GM19468 (cell line): ENCODE results near the gene ABCC12.
"Not testable (repeated sequence)": the region's sequence is repeated elsewhere in the genome, so short reads cannot be mapped to it uniquely, and the experiment has no call there.

Experiments
- ATAC-seq: cut with Tn5 transposase; IDR thresholded peaks from one replicate; pipeline ENCODE4 v1.9.1; 2021; ENCODE audit warnings: mild to moderate bottlenecking, moderate library complexity, moderate number of reproducible peaks; ENCODE audit not compliant: unreplicated experiment; ENCODE audit errors: extremely low read depth

The ABCC12 gene

DNA sequence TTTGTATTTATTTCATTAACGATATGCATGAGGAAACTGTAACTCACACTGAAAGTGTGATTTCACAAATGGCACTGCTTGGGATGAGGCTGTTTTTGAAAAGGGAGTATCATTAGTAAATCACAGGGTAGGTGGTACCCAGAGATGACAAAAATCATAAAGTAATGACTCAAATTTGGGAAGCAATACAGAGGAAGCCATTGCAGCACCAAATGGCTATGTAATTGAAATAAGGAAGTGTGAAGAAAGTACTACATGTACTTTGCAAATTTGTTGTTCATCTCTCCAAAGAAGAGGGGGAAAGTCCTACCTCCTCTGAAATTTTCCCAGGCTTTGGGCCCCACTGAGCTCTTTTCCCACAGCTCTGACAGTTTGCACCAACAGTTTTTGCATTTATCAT lies 12.3 kb upstream of the ABCC12 start:
- ATAC-seq = no peak

DNA sequence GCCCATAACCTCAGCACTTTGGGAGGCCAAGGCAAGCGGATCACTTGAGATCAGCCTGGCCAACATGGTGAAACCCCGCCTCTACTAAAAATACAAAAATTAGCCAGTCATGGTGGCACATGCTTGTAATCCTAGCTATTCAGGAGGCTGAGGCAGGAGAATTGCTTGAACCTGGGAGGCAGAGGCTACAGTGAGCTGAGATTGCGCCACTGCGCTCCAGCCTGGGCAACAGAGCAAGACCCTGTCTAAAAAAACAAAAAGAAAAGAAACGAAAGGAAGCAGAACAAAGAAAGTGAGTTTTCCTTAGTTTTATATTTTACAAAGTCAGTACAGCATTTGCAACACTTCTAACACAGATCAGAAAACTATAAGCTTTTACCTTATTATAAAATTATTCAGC lies 10.8 kb upstream of the ABCC12 start:
- not testable (repeated sequence) for ATAC-seq

DNA sequence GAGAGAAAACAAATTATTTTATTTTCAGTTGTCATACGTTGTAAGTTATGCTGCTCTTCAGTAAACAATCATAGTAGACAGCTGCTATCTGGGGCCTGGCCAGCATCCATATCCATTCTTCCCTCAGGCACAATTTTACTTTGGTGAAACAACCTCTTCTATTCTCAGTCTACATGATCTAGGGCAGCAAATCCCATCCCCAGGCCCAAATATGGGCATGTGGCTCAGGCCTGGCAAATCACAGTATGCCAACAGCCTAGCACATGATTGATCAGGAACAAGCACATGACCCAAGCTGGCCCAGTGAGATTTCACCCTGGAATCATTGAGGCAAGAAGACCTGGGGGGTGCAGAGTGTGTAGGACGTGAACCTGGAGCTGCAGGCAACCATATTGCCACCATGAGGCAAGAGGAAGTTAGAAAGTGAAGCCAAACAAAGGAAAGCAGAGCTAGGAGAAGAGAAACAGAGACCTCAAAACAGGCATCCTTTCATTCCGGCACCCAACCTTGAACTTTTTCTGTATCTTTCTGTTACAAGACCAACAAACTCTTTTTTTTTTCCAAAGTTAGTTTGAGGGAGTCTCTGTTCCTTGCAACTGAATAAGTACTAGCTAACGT lies 10.3 kb upstream of the ABCC12 start:
- ATAC-seq = no peak

DNA sequence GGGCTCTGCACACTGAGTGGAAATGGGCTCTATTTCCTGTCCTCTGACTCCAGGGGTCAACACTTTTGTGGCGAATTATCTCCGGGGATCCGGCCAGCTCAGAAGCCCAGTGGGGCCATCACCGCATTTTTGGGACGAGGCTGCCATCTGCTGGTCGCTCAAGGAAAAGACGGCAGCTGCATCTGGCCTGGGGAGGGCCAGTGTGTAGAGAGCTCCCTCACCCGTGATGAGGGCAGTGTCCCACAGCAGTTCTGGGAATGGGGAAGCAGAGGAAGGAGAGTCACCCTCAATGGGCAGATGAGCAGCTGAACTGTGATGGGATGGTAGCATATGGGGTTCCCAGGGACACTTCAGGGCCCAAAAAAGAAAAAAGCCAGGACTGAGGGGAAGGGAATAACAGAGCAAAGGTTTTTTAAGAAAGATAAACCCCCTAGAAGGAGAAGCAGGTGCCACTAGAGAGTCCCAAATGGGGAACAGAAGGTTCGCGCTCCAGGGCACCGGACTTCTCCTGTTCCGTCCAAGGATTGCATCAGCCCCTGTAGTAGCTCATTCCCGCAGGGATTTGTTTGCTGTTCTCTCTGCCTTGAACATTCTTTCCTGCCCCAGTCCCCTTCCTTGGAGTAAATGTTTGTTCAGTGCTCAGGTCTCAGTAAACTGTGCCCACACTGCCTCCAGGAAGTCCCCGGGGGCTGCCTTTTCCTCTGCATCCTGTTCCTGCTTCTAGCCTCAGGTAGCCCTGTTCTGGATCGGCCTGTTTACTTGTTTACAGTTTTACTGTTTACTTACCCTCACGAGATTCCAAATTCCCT lies 9.3 kb upstream of the ABCC12 start:
- ATAC-seq = no peak

DNA sequence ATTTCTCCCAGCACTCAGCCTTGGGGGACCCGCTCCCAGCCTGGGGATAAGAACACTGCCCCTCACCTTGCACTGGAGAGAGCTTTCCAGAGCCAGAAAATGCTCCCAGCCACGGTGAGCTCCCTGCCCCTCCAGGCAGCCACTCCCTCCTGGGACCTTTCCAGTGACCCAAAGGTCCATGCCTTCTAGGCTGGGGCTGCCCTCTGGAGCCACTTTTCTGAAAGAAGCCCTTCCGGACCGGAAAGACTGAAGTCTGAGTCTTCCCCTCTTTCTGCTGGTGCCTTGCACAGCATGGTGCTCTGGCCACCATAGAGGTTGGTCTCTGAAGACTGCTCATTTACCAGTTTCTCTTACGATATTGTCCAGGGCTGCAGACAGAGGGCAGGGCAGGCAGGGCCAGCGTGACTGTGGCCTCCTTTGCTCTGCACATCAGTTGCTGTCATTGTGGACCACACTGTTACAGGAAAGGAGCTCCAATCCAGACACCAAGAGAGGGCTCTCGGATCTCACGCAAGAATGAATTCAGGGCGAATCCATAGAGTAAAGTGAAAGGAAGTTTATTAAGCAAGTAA lies 7.1 kb upstream of the ABCC12 start:
- ATAC-seq = no peak

DNA sequence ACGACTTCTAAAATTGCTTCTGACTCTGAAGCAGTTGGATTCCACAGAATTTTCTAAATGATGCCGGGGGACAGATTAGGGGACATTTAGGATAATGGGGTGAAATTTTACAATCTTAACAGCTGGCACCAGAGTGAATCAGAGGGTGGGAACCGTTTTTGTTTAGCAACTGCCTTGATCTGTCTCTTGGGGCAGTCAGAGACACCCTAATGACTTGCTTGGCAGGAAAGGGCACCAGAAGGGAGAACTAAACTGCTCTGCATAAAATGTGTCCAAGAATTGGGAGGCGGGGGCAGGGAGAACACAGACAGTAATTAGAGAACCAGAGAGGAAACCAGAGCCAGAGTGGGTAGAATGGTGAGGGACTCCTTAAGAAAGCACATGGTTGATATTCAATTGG lies 6.1 kb upstream of the ABCC12 start:
- no peak for ATAC-seq

DNA sequence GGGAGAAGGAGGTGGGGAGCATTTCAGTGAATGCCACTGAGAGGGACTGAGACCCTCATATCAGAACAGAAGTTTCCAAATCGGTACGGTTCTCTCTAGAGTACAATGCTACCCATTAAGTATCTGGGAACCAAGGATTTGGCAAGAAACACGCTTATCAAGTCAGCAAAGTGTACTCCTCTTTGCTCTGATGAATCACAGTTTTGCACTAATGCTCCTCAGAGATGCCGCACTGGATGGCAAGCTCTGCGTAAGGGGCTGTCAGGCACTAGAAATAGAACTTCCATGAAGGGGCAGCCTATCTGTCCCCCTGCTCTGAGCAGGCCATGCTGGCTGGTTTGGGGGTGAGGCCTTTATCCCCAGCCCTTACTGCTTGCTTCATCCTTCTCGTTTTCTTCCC lies 4.8 kb upstream of the ABCC12 start:
- ATAC-seq = no peak

DNA sequence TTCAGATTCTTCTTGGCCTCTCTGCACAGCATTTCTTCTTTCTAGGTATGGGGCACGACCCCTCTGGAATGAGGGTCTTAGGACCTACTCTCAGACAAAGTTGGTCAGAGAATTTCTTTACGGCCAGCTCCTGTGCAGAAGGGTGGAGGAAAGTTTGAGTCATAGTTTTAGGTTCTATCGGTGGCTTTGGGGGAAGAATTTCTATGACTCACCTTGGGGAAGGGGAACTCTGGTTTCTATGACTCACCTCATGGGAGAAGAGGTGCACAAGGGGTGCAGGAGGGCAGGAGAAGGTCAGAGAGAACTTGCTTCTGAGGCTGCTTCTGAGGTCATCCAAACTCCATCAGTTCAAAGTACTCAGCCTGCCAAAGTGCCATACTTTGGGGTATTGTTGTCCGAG lies 2.5 kb upstream of the ABCC12 start:
- no peak for ATAC-seq

DNA sequence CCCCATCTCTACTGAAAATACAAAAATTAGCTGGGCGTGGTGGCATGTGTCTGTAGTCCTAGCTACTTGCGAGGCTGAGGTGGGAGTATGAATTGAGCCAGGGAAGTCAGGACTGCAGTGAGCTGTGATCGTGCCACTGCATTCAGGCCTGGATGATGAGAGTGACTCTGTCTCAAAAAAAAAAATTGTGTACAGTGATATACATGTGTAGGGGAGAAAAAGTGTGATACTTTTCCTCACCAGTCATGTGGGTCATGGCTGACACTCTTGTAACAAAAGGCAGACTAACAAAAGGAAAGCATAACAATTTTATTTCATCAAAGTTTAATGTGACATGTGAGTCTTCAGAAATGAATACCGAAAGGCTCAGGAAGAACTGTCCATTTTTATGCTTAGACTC lies 2.0 kb upstream of the ABCC12 start:
- no peak for ATAC-seq

DNA sequence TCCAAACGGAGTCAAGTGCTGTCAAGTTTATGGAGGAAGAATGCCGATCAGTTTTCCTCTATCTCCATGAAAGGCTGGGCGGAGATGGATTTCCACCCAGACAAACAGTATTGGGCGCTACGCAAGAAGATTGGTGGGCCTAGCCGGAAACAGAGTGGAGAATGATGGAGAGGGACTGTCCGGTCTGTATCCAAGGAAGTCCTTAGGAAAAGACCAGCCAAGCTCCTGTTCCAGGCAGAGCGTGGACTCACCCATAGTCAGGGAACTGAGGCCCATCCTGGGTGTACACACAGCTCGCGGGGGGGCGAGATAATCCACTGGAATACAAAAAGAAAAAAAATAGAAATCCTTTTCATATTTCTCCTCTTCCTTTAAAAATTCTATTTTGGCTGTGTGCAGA lies 1.5 kb upstream of the ABCC12 start:
- ATAC-seq = no peak

DNA sequence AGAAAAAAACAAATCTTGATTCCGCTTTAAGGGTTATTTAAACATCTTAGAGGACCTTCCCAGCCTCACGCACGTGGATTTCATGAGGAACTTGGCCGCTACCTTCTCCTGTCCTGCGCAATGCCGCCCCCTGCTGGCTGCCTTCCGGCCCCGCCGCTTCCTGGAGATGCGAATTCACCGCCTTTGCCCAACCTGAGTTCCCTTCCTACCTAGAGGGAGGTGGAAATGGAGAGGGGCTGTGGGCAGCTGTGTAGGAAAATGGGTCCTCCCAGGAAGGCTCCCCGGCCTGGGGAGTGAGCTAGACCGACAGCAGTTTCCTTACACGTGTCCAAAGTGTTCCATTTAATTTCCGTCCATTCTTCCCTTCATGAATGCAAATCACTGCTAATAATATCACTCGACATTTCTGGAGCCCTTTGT lies 1.0 kb upstream of the ABCC12 start:
- ATAC-seq = no peak

DNA sequence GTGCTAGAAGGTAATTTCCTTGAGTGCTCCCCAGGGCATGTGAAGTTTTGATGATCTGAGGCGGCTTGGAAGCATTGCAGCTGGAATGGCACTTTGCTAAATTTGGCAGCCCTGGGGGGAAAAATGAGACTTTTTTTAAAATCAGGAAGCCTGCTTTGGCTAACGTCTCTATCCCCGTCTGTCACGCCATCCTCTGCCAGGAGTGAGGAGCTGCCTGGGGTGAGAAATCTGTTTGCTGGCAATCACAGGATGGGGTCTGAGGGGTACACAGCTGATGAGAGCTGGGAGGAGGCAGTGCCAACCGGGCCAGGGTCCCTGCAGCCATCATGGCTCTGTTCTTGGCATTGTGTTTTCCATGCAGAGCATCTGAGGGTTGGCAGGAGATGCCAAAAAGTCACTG lies 2.0 kb downstream of the ABCC12 start:
- ATAC-seq = no peak

DNA sequence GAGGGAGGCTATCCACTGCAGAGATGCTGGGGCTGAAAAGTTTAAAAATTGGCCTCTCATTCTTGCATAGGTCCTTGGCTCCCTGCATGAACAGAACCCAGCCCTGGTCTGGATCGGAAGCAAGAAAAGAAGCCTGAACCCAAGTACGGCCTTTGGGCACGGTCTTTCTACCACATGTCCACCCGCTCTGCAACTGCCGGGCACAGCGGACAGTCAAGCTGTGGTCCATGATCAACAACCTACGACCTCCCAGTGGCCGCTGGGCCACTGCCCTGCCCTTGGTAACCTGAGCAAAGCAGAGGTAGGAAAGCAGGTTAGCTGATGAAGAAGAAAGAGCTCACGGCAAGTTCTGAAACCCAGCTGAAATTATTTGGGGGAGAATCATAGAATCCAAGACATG lies 3.6 kb downstream of the ABCC12 start:
- no peak for ATAC-seq

DNA sequence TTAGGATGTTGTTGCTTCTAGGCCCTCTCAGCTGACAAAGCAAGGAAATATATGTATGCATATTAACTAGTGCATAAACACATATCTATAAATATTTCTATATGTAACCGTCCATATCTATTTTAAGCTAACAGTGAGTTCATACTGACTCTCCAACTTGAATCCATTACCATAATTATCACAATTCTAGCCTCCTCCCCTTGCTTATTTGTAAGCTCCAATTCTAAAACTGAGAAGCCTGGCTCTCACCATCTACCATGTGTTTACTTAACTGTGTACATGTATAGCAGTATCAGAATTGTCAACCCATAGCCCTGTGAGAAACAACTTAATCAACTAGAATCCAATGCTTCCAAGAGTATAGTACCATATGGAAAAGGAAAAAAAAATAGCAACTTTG lies 5.1 kb downstream of the ABCC12 start:
- no peak for ATAC-seq

DNA sequence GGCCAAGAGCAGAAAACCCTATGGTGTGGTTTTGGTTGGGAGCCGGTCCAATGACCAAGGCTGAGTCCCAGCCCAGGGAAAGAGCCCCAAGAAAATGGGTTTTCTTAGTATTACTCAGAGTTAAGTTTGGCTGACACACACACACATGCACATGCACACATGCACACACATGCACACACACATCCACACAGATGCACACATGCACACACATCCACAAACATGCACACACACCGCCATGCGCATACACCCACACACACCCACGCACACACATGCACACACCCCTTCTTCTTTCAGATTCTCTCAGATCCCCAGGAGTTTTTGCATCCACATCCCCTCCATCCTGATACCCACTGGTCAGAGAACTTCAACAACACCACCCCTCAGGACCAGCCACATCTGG lies 9.1 kb downstream of the ABCC12 start:
- ATAC-seq = no peak

DNA sequence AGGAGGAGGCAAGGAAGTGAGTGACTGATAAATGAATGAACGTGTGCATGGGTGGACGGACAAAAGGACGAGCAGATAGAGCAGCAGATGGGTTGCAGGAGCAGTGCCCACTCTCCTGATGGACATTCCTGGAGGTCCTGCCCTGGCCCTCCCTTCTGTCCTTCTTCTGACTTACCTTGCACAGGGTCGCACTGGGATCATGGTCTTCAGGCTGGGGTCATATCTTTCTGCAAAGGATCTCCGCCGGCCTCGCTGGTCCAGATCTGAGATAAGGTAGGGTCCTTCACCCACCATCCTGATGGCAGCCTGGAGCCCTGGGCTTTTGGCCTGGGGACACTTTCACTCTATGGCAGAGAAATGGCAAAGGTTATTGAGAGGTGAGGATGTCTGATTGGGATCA lies 9.7 kb downstream of the ABCC12 start:
- ATAC-seq = no peak

DNA sequence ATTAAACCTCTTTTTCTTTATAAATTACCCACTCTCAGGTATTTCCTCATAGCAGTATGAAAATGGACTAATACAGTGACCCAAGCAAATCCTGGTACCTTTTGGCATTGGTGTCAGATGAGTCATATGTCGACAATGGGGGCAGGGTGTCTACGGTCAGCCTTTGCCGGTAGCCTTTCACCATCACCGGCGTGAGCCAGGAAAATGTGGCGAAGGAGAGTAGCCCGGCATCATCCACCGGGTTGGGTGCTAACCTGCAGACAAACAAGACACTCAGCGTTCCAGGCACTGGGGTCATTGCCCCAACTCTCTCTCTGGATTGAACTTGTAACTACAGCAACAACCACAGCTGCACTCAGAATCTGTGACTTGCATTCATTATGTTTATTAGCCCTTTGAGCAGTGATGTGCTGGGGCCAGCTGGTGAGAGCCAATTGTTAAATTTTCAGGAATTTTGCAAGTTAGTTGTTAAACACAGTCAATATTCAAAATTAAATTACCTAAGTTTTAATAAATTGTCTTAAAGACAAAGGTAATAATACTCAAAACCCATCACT lies 11.9 kb downstream of the ABCC12 start:
- no peak for ATAC-seq

DNA sequence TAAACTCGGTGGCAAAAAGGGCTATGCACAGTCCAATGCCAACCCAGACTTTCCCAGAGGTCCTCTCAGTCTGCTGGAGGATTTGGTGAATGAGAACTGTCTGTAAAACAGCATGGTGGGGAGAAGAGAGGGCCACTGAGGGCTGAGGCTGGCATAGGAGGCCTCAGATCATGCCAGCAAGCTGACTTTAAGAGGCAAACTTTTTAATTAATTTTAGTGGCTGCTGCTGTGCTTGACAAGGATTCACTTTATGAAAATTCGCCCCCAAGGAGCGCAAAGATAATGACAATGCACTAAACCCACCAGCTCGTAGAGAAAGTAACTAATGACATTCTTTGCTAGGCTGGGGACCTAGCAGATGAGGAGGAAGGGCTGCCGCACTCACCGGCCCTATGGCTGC lies 15.0 kb downstream of the ABCC12 start:
- ATAC-seq = no peak

DNA sequence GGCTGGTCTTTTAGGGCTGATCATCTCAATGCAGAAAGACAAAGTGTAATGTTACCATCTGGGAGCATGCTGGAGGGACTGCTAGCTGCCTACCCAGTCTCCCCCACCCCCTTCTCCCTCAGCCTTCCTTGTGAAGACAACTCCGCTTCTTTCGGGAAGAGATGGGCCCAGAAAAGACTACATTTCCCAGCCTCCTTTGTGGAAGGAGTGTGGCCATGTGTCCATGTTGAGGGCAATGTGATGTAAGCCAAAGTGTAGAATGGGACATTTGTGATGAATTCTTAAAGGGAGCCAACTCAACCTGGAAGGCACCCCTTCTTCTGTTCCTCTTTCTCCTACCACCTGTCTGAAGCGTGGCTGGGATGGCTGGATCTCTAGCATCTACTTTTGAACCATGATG lies 16.3 kb downstream of the ABCC12 start:
- no peak for ATAC-seq

DNA sequence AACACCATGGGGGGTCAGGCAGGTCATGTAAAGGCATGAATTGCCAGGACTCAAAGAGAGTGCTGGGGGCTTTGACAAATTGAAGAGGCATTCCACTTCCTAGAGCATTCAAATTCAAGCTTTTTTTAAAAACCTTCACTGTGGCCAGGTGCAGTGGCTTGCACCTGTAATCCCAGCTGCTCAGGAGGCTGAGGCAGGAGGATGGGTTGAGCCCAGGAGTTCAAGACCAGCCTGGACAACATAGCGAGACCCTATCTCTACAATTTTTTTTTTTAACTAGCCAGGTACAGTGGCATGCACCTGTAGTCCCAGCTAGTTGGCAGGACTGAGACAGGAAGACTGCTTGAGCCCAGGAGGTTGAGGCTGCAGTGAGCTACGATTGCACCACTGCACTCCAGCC lies 17.2 kb downstream of the ABCC12 start:
- no peak for ATAC-seq

DNA sequence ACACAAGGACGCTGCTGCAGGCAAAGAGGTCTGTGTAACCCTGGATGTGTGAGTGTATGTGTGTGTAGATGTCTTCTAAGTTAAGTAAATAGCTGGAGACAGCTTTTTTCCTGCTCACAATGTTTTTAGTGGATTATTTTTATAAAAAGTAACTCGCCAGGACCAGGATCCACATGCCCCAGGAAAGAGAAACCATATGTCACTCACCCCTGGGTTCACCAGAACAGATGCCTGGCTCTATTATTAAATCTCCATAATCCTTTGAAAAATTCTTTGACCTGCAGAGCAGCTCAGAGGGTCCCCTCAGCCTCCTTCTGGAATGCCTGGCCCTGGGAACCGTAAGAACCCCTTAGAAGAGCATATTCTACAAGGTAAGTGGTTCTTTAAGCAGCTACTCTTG lies 18.0 kb downstream of the ABCC12 start:
- ATAC-seq = no peak
